Fibroblast of lung (primary cell): Measurements from ENCODE around the gene ZBTB17. TPM values are rescaled to one million over a fixed set of nuclear protein-coding genes. Genes with fewer than 3 reads are reported as not detected.
A peak's percentile ranks its signal among the peaks of the same experiment; 100 is the strongest.

ENCODE experiments used
- DNase-seq, 2 donors: peaks; one replicate each; pipeline versions ENCODE4 v3.0.0 to v3.0.0-alpha.2; 2010; ENCODE audit warnings: low read depth in 2 of 2
- H2AFZ ChIP-seq: 2 replicates; pipeline ENCODE4 v1.5.1; 2012; ENCODE audit warnings: low read length, control low read depth, inconsistent platforms
- H3K27ac ChIP-seq: 2 replicates; pipeline ENCODE4 v1.5.1; 2011; ENCODE audit warnings: low read length, control low read depth; ENCODE audit not compliant: insufficient read depth
- H3K27me3 ChIP-seq: 2 replicates; pipeline ENCODE4 v1.5.1; 2011; ENCODE audit warnings: mild to moderate bottlenecking, low read length; ENCODE audit not compliant: control insufficient read depth, insufficient read depth
- H3K36me3 ChIP-seq: 2 replicates; pipeline ENCODE4 v1.5.1; 2011; ENCODE audit warnings: low read length; ENCODE audit not compliant: control insufficient read depth, insufficient read depth
- H3K4me1 ChIP-seq: 2 replicates; pipeline ENCODE4 v1.5.1; 2011; ENCODE audit warnings: low read length; ENCODE audit not compliant: control insufficient read depth, insufficient read depth; ENCODE audit errors: extremely low read depth
- H3K4me2 ChIP-seq: 2 replicates; pipeline ENCODE4 v1.5.1; 2011; ENCODE audit warnings: low read length, control low read depth; ENCODE audit not compliant: insufficient read depth; ENCODE audit errors: extremely low read depth
- H3K4me3 ChIP-seq, 4 experiments: fragments of 200-600 bp in 1 of 4; sonication (generic) in 1 of 4; replicated peaks in 1 of 4; 2 replicates each; pipeline ENCODE4 v1.5.1; 2011 to 2016; ENCODE audit warnings: low read length in 4 of 4, low read depth in 3 of 4, mild to moderate bottlenecking in 3 of 4, control low read depth in 2 of 4, inconsistent platforms in 1 of 4, mixed read lengths in 1 of 4; ENCODE audit not compliant: insufficient read depth in 1 of 4; ENCODE audit errors: control extremely low read depth in 1 of 4
- H3K79me2 ChIP-seq: 2 replicates; pipeline ENCODE4 v1.5.1; 2012; ENCODE audit warnings: mild to moderate bottlenecking, low read length, inconsistent platforms; ENCODE audit not compliant: control insufficient read depth, insufficient read depth
- H3K9ac ChIP-seq: 2 replicates; pipeline ENCODE4 v1.5.1; 2011; ENCODE audit warnings: mild to moderate bottlenecking, low read length, control low read depth; ENCODE audit not compliant: insufficient read depth
- H3K9me3 ChIP-seq: 2 replicates; pipeline ENCODE4 v1.5.1; 2012; ENCODE audit warnings: low read depth, low read length; ENCODE audit not compliant: control insufficient read depth, insufficient read depth
- H4K20me1 ChIP-seq: 2 replicates; pipeline ENCODE4 v1.5.1; 2011; ENCODE audit warnings: low read length; ENCODE audit not compliant: control insufficient read depth, insufficient read depth; ENCODE audit errors: extremely low read depth
- CTCF ChIP-seq, 2 donors: IDR thresholded peaks in 1 of 2; conservative IDR thresholded peaks in 1 of 2; 1 replicate in 1 of 2; 2 replicates in 1 of 2; pipeline ENCODE4 v1.5.1; 2011 to 2012; ENCODE audit warnings: low read length in 2 of 2, control low read depth in 1 of 2, inconsistent platforms in 1 of 2, low read depth in 1 of 2, mild to moderate bottlenecking in 1 of 2
- EZH2 ChIP-seq: IDR thresholded peaks from 2 replicates; pipeline ENCODE4 v1.5.1; 2012; ENCODE audit warnings: low read length, control low read depth, mild to moderate bottlenecking; ENCODE audit errors: missing control alignments
- polyA plus RNA-seq, 2 donors: library from polyadenylated mRNA; depleted of rRNA in 1 of 2; stranded (reverse) in 1 of 2; unstranded in 1 of 2; fragments of >200 nt; gene quantifications; 2 replicates each; pipeline ENCODE4 v1.2.1, GENCODE V29; 2011 to 2012; ENCODE audit warnings: missing spikeins in 1 of 2
- total RNA-seq: library from RNA; depleted of rRNA; stranded (reverse); fragments of >200 nt; gene quantifications from 2 replicates; pipeline ENCODE4 v1.2.1, GENCODE V29; 2014

ZBTB17 gene
- total and polyA plus RNA-seq, 2 donors (not counting 1 experiment from before 2014, with no cell fraction given), result 12.6 to 54.3 TPM

GRCh38 chr1:15918962-15919715, 56.8 kb downstream of the ZBTB17 start:
- H3K4me1 ChIP-seq, result peaks cover 3% of the 10 kb centered on the region
- H3K27me3 ChIP-seq, result no peaks in the 10 kb centered on the region
- peak; percentile 43 to 95 for DNase-seq
- peaks cover 4% of the 10 kb centered on the region for H3K79me2 ChIP-seq
- H2AFZ ChIP-seq, result no peak overlapping the region
- no peaks in the 10 kb centered on the region for H3K36me3 ChIP-seq
- H3K4me3 ChIP-seq, result no peak overlapping the region
- no peak overlapping the region for H3K9ac ChIP-seq
- H3K27ac ChIP-seq, result no peak overlapping the region
- TF ChIP-seq CTCF (conservative IDR thresholded peaks at IDR 0.05 in 1 of 2, IDR thresholded peaks at IDR 0.05 in 1 of 2; ENCODE audit: low read depth in 1 of 2, low read length in 2 of 2) (no peak), EZH2 (no peak)
- H4K20me1 ChIP-seq, result no peaks in the 10 kb centered on the region
- no peak overlapping the region for H3K4me2 ChIP-seq
- no peaks in the 10 kb centered on the region for H3K9me3 ChIP-seq

- peak in 1 of 2 donors; percentile 14 for DNase-seq
- no peak overlapping the region for H3K9ac ChIP-seq
- H3K9me3 ChIP-seq, result no peaks in the 10 kb centered on the region
- no peaks in the 10 kb centered on the region for H3K36me3 ChIP-seq
- H4K20me1 ChIP-seq, result no peaks in the 10 kb centered on the region
- no peak overlapping the region for H3K4me2 ChIP-seq
- no peak overlapping the region for H3K4me3 ChIP-seq
- no peak overlapping the region for H2AFZ ChIP-seq
- no peak for TF ChIP-seq EZH2
- H3K79me2 ChIP-seq, result peaks cover 4% of the 10 kb centered on the region
- H3K27me3 ChIP-seq, result no peaks in the 10 kb centered on the region
- peaks cover 3% of the 10 kb centered on the region for H3K4me1 ChIP-seq
- H3K27ac ChIP-seq, result peak overlapping the region; percentile 6
These were observed 59.0 kb downstream of the ZBTB17 start for GRCh38 chr1:15916916-15917315.

- Histone ChIP-seq H2AFZ (no peak overlapping the region), H3K9me3 (no peaks in the 10 kb centered on the region), H3K9ac (no peak overlapping the region), H3K4me3 (peak overlapping the region in 1 of 4 experiments; percentile 30), H3K4me1 (peaks cover 3% of the 10 kb centered on the region), H3K27ac (peak overlapping the region; percentile 6), H3K4me2 (peak overlapping the region; percentile 83), H4K20me1 (no peaks in the 10 kb centered on the region), H3K27me3 (no peaks in the 10 kb centered on the region), H3K79me2 (peaks cover 4% of the 10 kb centered on the region), H3K36me3 (no peaks in the 10 kb centered on the region)
- TF ChIP-seq CTCF (conservative IDR thresholded peaks at IDR 0.05 in 1 of 2, IDR thresholded peaks at IDR 0.05 in 1 of 2; ENCODE audit: low read depth in 1 of 2, low read length in 2 of 2) (no peak), EZH2 (no peak)
- peak; percentile 18 to 23 for DNase-seq
These were observed 59.5 kb downstream of the ZBTB17 start for GRCh38 chr1:15916417-15916816.
